HuH-7.5 (cell line): ENCODE data around the gene DUSP22.
"Not testable (repeated sequence)": the region's sequence is repeated elsewhere in the genome, so short reads cannot be mapped to it uniquely, and the experiment has no call there.

Experiments
- DNase-seq: peaks from one replicate; pipeline ENCODE4 v3.0.0; 2011; ENCODE audit warnings: low spot score

The DUSP22 gene

GRCh38 chr6:291697-292505, at the start of gene DUSP22:
Gene DUSP22 (plus strand): TSS chr6:292487. CDS start chr6:292540, 53 bp downstream.
- DNase-seq: peak; percentile 85

DNA sequence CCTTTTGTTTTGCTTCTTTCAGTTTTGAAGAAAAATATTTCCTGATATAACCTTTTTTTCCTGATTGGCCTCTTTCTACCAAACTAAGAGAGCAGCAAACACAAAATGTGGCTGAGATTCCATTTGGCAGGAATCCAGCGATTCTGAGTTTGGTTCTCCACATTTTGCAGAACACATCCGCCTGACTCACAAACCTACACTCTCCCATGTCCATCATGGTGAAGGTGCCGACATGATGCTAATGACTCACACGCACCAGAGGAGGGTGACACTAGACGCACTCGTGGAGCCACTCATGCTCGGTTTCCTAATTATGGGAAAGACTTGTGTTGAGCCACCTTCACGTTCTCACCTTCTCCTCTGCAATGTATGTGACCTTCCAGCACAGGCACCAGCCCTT, 45.9 kb upstream of the DUSP22 start:
- no peak for DNase-seq

DNA sequence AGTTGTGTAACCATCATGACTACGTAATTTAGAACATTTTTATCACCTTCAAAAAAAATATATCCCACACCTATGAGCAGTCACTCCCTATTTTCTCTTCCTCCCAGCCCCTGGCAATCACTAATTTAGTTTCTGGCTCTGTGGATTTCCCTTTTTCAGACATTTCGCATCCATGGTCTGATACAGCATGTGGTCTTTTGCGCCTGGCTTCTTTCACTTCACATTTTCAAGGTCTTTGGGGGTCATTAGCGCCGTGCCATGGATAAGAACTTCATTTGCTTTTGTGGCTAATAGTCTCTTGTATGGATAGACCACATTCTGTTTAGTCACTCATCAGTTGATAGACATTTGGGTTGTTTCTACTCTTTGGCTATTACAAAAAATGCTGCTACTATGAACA, 44.9 kb upstream of the DUSP22 start:
- DNase-seq: no peak

DNA sequence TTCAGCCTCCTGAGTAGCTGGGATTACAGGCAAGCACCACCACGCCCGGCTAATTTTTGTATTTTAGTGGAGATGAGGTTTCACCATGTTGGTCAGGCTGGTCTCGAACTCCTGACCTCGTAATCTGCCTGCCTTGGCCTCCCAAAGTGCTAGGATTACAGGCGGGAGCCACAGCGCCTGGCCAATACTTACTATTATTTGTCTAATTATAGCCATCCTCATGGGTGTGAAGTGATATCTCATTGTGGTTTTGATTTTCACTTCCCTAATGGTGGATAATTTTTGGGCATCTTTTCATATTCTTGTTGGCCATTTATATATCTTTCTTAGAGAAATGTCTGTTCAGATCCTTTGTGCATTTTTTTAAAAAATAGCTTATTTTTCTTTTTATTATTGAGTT, 44.2 kb upstream of the DUSP22 start:
- DNase-seq: not testable (repeated sequence)

- DNase-seq: no peak
These were observed 41.6 kb upstream of the DUSP22 start for GRCh38 chr6:250676-251075.

GRCh38 chr6:251920-252319, 40.4 kb upstream of the DUSP22 start:
- no peak for DNase-seq

- no peak for DNase-seq
These were observed 39.3 kb upstream of the DUSP22 start for GRCh38 chr6:252775-253535.

DNA sequence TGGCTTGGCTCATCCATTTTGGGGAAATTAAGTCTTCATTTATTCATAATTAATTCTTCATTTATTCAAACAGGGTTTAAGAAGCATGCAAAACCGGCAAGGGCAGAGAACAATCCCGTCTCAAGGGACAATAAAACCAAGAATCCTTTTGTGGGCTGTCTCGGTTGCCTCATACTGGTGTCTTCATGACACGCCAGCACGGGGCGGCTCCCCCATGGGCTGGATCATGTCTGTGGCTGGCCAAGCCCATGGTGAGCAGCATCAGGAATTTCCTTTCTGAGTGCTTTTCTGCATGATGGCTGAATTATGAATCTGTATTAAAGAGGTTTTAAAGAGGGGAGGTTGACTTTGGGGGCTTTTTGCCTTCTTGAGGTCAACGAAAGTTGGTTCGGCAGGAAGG, 38.3 kb upstream of the DUSP22 start:
- DNase-seq: no peak

- no peak for DNase-seq
These were observed 37.1 kb upstream of the DUSP22 start for GRCh38 chr6:255041-255750.

- no peak for DNase-seq
These were observed 36.6 kb upstream of the DUSP22 start for GRCh38 chr6:255751-256083.

DNA sequence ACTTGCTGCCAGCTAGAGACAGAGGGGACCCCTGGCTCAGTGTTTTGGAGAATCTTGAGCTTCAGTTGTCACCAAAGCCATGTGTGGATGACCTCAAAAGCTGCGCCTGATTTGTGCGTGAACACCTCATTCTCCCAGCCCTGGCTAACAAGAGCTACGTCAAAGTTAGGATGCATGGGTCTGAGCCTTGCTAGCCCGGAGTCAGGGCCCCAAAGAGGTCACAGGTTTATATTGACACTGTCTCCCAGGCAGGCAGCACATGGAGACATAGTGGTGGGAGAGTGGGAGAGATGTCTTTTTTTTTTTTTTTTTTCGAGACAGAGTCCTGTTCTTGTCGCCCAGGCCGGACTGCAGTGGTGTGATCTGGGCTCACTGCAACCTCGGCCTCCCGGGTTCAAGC, 36.1 kb upstream of the DUSP22 start:
- no peak for DNase-seq

DNA sequence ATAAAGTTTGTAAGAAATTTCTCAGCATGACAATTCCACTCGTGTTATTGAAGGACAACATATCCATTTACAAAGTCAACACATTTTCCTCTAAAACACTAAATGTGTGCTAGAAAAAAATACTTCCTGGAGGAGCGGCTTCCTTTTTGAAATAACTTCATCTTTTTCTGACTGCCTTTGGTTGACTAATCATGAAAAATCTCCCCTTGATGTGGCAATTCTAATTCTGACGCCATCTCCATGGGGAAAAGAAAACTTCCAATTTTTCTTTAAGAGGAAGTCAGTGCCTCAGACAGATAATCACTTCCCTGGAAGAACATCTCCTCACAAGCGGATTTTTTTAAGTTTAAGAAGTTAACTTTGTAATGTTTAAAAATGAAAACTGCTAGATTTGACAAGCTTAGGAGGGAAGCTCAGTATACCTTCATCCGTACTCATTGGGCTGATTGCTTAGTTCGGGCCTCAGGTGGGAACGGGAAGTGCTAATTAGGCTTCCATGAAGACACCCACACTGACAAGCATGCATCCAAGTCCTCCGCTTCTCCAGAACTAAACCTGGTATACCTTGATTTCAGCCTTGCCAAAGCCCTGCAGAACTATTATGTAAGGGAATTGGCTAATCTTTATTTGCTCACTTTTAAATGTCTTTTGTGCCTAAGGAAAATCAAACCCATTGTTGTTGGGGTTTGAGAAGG, 35.1 kb upstream of the DUSP22 start:
- no peak for DNase-seq

- DNase-seq: no peak
These were observed 34.5 kb upstream of the DUSP22 start for GRCh38 chr6:257774-258173.

GRCh38 chr6:259316-259715, 33.0 kb upstream of the DUSP22 start:
- DNase-seq: no peak

DNA sequence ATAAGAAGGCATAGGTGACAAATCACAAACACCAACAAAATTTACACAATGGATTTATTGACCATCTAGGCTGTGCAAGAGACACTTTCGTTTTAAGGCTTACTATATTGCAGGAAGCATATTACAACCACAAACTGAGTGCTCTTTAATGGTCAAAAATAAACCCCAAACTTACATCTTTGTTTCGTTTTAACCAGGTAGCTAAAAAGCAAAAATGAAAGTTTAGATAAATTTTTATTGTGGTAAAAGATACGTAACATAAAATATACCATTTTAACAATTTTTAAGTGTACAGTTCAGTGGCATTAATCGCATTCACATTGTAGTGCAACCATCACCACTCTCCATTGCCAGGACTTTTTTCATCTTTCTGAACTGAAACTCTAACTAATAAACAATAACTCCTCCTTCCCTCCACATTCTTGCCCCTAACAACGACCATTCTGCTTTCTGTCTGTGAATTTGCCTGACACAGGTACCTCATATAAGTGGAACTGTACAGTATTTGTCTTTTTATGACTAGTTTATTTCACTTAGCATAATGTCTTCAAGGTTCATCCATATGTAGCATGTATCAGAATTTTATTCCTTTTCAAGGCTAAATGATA, 32.3 kb upstream of the DUSP22 start:
- DNase-seq: no peak

DNA sequence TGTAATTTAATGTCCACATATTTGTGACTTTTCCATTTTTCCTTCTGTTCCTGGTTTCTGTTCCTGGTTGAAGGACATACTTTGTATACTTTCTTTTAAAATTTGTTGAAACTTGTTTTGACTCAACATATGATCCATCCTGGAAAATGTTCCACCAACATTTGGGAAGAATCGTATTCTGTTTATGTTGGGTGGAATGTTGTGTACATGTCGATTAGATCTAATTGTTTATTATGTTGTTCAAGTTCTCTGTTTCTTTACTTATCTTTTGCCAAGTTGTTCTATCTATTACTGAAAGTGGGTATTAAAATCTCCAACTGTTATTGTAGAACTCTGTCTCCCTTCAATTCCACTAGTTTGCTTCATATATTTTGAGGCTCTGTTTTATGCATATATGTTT, 27.7 kb upstream of the DUSP22 start:
- no peak for DNase-seq

DNA sequence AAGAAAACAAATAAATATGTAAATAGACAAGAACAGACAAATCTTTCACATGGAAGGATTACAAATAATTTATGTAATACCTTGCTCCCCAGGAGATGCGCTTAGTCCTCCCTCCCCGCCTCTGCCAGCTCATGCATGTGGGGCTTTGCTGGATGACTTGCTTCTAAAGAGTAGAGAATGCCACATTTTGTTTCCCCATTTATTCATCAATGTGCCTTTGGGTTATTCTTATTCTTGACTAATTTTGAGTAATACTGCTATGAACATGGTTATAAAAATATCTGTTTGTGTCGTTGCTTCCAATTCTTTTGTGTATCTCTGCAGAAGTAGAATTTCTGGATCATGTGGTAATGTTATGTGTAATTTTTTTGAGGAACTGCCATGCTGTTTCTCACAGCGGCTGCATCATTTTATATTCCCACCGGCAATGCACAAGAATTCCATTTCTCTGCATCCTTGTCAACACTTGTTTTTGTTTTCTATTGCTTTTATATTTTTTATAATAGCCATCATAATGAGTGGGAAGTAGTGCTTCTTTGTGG, 23.8 kb upstream of the DUSP22 start:
- no peak for DNase-seq

DNA sequence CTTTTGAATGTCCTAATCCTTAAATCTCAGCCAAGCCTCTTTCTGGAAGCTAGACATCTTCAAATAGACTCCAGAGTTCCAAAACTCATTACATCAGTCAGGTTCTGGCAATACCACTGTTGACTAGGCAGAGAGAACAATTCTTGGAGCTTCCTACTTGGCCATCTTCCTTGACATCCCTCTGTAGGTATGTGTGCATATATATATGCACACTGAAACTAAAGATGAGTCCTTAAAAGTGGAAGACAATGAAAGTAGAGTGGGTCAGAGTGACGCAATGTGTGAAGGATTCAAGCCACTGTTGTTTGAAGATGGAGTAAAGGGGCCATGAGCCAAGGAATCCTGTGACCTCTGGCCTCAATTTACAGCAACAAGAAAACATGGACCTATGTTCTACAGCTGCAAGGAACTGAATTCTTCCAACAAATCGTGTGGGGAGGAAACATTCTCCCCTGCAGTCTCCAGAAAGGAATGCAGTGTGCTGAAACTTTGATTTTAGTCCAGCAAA, 18.7 kb upstream of the DUSP22 start:
- DNase-seq: no peak

DNA sequence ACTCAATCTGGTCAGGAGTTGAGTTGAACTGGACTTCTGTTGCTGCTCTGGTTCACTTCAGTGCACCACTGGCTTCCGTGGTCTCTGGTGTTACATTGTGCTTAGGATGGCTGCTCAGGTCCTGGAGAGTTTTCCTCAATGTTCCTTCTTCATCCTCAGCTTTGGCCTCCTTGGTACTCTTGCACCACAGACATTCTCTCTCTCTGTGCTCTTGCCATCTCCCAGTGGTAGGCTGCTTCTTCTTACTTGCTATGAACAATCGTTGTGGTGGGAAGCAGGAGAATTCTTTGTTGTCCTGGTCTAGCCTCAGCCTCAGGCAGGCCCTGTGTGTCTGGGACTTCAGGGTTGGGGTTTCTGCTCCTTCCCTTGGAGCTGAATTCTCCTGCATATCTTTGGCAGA, 14.5 kb upstream of the DUSP22 start:
- DNase-seq: no peak

- DNase-seq: no peak
These were observed 13.8 kb upstream of the DUSP22 start for GRCh38 chr6:278494-278893.

GRCh38 chr6:279341-280029, 12.8 kb upstream of the DUSP22 start:
- no peak for DNase-seq
